Endothelial cell of umbilical vein (primary cell): ENCODE measurements around the gene TH. TPM values are rescaled to one million over a fixed set of nuclear protein-coding genes. Genes with fewer than 3 reads are reported as not detected.

ENCODE experiments used
- BruUV-seq: library from RNA; stranded (reverse); fragments of 400-500 nt; replicated peaks from 2 replicates; lab custom pipeline; 2021; lab: Mats Ljungman, UMichigan
- CTCF ChIA-PET: fragments of 300-600, 350-600 bp; sonication (Branson Sonifier 250); formaldehyde crosslinking; loops from one replicate; lab custom pipeline; 2021; ENCODE audit warnings: antibody characterized with exemption, inconsistent platforms; lab: Charles Lee
- POLR2A ChIA-PET: fragments of 300-600, 350-600 bp; sonication (Branson Sonifier 250); formaldehyde crosslinking; loops from one replicate; lab custom pipeline; 2021; ENCODE audit warnings: antibody characterized with exemption, inconsistent platforms; lab: Charles Lee
- DNase-seq: peaks from one replicate; pipeline ENCODE4 v3.0.0-alpha.2; 2011; ENCODE audit warnings: low read depth, low spot score
- FAIRE-seq: peaks from 2 replicates; lab custom pipeline; 2011; peaks lifted over from hg19 to GRCh38; lab: Jason Lieb, UNC
- H2AFZ ChIP-seq: 2 replicates; pipeline ENCODE4 v1.6.0; 2012; ENCODE audit warnings: low read depth, low read length, control low read depth, inconsistent platforms
- H3K27ac ChIP-seq: 2 replicates; pipeline ENCODE4 v1.5.1; 2011; ENCODE audit warnings: low read depth, mild to moderate bottlenecking, control low read depth, low read length, moderate library complexity; ENCODE audit not compliant: insufficient read depth
- H3K27me3 ChIP-seq, 2 experiments: 2 replicates each; pipeline versions ENCODE4 v1.6.0 to v1.6.1; 2011; ENCODE audit warnings: low read length in 2 of 2, mixed read lengths in 1 of 2; ENCODE audit not compliant: control insufficient read depth in 2 of 2, insufficient read depth in 2 of 2
- H3K36me3 ChIP-seq, 2 experiments: 2 replicates in 1 of 2; 3 replicates in 1 of 2; pipeline ENCODE4 v1.5.1; 2011; ENCODE audit warnings: low read length in 2 of 2, mild to moderate bottlenecking in 1 of 2, moderate library complexity in 1 of 2; ENCODE audit not compliant: control insufficient read depth in 2 of 2, insufficient read depth in 2 of 2; ENCODE audit errors: extremely low read depth in 1 of 2
- H3K4me1 ChIP-seq: 3 replicates; pipeline ENCODE4 v1.5.1; 2011; ENCODE audit warnings: mild to moderate bottlenecking, low read length; ENCODE audit not compliant: control insufficient read depth, insufficient read depth; ENCODE audit errors: extremely low read depth
- H3K4me2 ChIP-seq: 2 replicates; pipeline ENCODE4 v1.6.1; 2011; ENCODE audit warnings: low read length, control low read depth, mixed read lengths; ENCODE audit not compliant: insufficient read depth
- H3K4me3 ChIP-seq, 3 experiments: fragments of 200-600 bp in 1 of 3; sonication (generic), shearing (Covaris generic) in 1 of 3; replicated peaks in 1 of 3; 2 replicates each; pipeline ENCODE4 v1.5.1; 2011 to 2016; ENCODE audit warnings: control low read depth in 3 of 3, low read length in 3 of 3, mild to moderate bottlenecking in 2 of 3, inconsistent platforms in 1 of 3, low read depth in 1 of 3, moderate library complexity in 1 of 3; ENCODE audit not compliant: insufficient read depth in 1 of 3
- H3K79me2 ChIP-seq: 2 replicates; pipeline ENCODE4 v1.6.0; 2012; ENCODE audit warnings: low read length, inconsistent platforms; ENCODE audit not compliant: control insufficient read depth, insufficient read depth
- H3K9ac ChIP-seq: replicated peaks from 2 replicates; pipeline ENCODE3; 2011; ENCODE audit warnings: low read length, control low read depth; ENCODE audit not compliant: insufficient read depth; ENCODE audit errors: extremely low read depth
- H3K9me1 ChIP-seq: replicated peaks from 3 replicates; pipeline ENCODE4 v1.6.0; 2011; ENCODE audit warnings: mild to moderate bottlenecking, low read length; ENCODE audit not compliant: control insufficient read depth, insufficient read depth; ENCODE audit errors: extremely low read depth
- H3K9me3 ChIP-seq: replicated peaks from 2 replicates; pipeline ENCODE4 v1.5.1; 2012; ENCODE audit warnings: low read length, inconsistent platforms; ENCODE audit not compliant: control insufficient read depth, insufficient read depth
- H4K20me1 ChIP-seq: replicated peaks from 2 replicates; pipeline ENCODE3; 2011; ENCODE audit warnings: mild to moderate bottlenecking, low read length; ENCODE audit not compliant: control insufficient read depth, insufficient read depth; ENCODE audit errors: extremely low read depth
- EZH2 ChIP-seq: IDR thresholded peaks from 2 replicates; pipeline ENCODE4 v1.6.1; 2012; ENCODE audit warnings: borderline replicate concordance, low read depth, mild to moderate bottlenecking, moderate library complexity, low read length, inconsistent platforms; ENCODE audit not compliant: severe bottlenecking
- FOS ChIP-seq: IDR thresholded peaks from 2 replicates; pipeline ENCODE4 v1.6.1; 2011; ENCODE audit warnings: mild to moderate bottlenecking, low read length, moderate library complexity, borderline replicate concordance; ENCODE audit not compliant: insufficient read depth
- GATA2 ChIP-seq: IDR thresholded peaks from 2 replicates; pipeline ENCODE4 v1.7.0; 2011; ENCODE audit warnings: low read depth, mild to moderate bottlenecking, moderate library complexity, mixed read lengths, low read length; ENCODE audit not compliant: insufficient read length, insufficient read depth
- JUN ChIP-seq: IDR thresholded peaks from 2 replicates; pipeline ENCODE4 v1.6.1; 2011; ENCODE audit warnings: borderline replicate concordance, low read depth; ENCODE audit not compliant: insufficient read length, insufficient read depth
- MYC ChIP-seq: IDR thresholded peaks from one replicate; pipeline ENCODE4 v1.6.1; 2011; ENCODE audit warnings: mild to moderate bottlenecking, low read depth, low read length
- POLR2A ChIP-seq: IDR thresholded peaks from 2 replicates; pipeline ENCODE4 v1.6.1; 2012; ENCODE audit warnings: low read depth, mild to moderate bottlenecking, control low read depth, low read length
- POLR2AphosphoS5 ChIP-seq: IDR thresholded peaks from 2 replicates; pipeline ENCODE4 v1.6.1; 2012; ENCODE audit warnings: low read depth, mild to moderate bottlenecking, control low read depth, low read length, moderate library complexity; ENCODE audit not compliant: insufficient read depth
- dilution Hi-C: fragments of 300-500 bp; cut with MboI; formaldehyde crosslinking; loops from one replicate; pipeline ENCODE4 v1.15.0; 2019; ENCODE audit warnings: low sequenced_read_pairs; ENCODE audit not compliant: extremely low pct_ligation_motif_present
- intact Hi-C: fragments of 100-400 bp; cut with micrococcal nuclease; formaldehyde crosslinking; loops from one replicate; pipeline ENCODE4 v1.10.0; 2022
- polyA plus RNA-seq, 4 experiments: library from polyadenylated mRNA; depleted of rRNA in 3 of 4; stranded (reverse) in 3 of 4; unstranded in 1 of 4; fragments of >200 nt; gene quantifications; 2 replicates each; pipeline versions ENCODE4 v1.2.1 to v1.2.3, GENCODE V29; 2011 to 2012; ENCODE audit warnings: missing spikeins in 1 of 4
- total RNA-seq: library from RNA; stranded (reverse); gene quantifications from 2 replicates; pipeline ENCODE4 v1.2.3, GENCODE V29; 2021
- TF ChIP-seq, protein P1 (sequence below): IDR thresholded peaks from 2 replicates; pipeline ENCODE4 v1.6.1; 2011; ENCODE audit not compliant: insufficient read depth, insufficient read length
- TF ChIP-seq, protein P2 (sequence below), 2 donors: IDR thresholded peaks; 1 replicate in 1 of 2; 2 replicates in 1 of 2; pipeline ENCODE4 v1.5.1; 2011; ENCODE audit warnings: low read length in 2 of 2, mild to moderate bottlenecking in 2 of 2, moderate library complexity in 2 of 2, control low read depth in 1 of 2, inconsistent platforms in 1 of 2, low read depth in 1 of 2; ENCODE audit not compliant: insufficient read depth in 1 of 2; ENCODE audit errors: extremely low read depth in 1 of 2

The TH gene
- total and polyA plus RNA-seq, 2 donors (not counting 3 experiments of a cell fraction or from before 2014, with no cell fraction given), result not detected

- intact Hi-C loops, result no loop called here
- CTCF ChIA-PET, result interaction anchor here (1.6 to 2.2 kb wide), 4 partner anchors 16 to 99 kb away, joined by 3 to 13 read pairs (median 4); no protein-coding TSS in a partner anchor
Measured at GRCh38 chr11:2135648-2136201, 35.9 kb downstream of the TH start.

More at GRCh38 chr11:2135648-2136201, 35.9 kb downstream of the TH start:
- dilution Hi-C loops, result no loop called here
- Histone ChIP-seq H3K4me3 (no peak overlapping the region), H2AFZ (no peak overlapping the region), H3K4me2 (no peak overlapping the region), H3K9me3 (no peaks in the 10 kb centered on the region), H3K27ac (no peak overlapping the region), H3K4me1 (peaks cover 3% of the 10 kb centered on the region), H3K9ac (no peak overlapping the region), H3K27me3 (peaks cover 5 to 22% of the 10 kb centered on the region in 2 experiments), H4K20me1 (no peaks in the 10 kb centered on the region), H3K9me1 (no peaks in the 10 kb centered on the region), H3K36me3 (no peaks in the 10 kb centered on the region), H3K79me2 (no peaks in the 10 kb centered on the region)
- DNase-seq (no peak), FAIRE-seq (no peak)
- POLR2A ChIA-PET, result no interaction called here
- no TSS peak for BruUV-seq
- no peak for TF ChIP-seq MYC
- TF ChIP-seq EZH2, result no peak
- no peak for TF ChIP-seq JUN
- TF ChIP-seq FOS, result no peak
- TF ChIP-seq POLR2AphosphoS5, result no peak
- TF ChIP-seq, protein P1, sequence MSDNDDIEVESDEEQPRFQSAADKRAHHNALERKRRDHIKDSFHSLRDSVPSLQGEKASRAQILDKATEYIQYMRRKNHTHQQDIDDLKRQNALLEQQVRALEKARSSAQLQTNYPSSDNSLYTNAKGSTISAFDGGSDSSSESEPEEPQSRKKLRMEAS, result no peak
- TF ChIP-seq, protein P2, sequence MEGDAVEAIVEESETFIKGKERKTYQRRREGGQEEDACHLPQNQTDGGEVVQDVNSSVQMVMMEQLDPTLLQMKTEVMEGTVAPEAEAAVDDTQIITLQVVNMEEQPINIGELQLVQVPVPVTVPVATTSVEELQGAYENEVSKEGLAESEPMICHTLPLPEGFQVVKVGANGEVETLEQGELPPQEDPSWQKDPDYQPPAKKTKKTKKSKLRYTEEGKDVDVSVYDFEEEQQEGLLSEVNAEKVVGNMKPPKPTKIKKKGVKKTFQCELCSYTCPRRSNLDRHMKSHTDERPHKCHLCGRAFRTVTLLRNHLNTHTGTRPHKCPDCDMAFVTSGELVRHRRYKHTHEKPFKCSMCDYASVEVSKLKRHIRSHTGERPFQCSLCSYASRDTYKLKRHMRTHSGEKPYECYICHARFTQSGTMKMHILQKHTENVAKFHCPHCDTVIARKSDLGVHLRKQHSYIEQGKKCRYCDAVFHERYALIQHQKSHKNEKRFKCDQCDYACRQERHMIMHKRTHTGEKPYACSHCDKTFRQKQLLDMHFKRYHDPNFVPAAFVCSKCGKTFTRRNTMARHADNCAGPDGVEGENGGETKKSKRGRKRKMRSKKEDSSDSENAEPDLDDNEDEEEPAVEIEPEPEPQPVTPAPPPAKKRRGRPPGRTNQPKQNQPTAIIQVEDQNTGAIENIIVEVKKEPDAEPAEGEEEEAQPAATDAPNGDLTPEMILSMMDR (IDR thresholded peaks at IDR 0.05; ENCODE audit: extremely low read depth in 1 of 2, insufficient read depth in 1 of 2, low read depth in 1 of 2, low read length in 2 of 2), result no peak
- no peak for TF ChIP-seq GATA2
- no peak for TF ChIP-seq POLR2A
